Measurements from ENCODE around the gene KNDC1.

The KNDC1 gene

DNA sequence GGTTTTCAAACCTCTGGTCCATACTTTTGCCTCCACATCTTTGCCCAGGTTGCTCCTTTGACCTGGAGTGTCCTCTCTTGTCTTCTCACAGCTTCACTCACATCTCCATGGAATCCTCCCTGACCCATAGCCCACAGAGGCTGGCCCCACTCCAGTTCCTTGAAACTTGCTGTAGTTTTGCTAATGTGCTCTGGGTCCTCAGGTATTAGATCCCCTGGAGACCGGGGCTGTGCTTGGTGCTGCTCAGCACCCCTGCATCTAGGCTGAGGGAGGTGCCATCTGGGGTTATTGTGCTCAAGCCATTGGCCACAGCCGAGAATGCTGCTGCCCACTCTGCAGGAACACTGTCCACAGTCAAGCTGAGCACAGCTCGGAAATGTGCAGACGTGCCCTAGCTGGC, 16.5 kb downstream of the KNDC1 start:
- DNase-seq = no peak
- no peaks in the 10 kb centered on the region for H3K9me3 ChIP-seq
- H3K4me3 ChIP-seq (ENCODE audit: low read depth, low read length) = no peak overlapping the region
- TF ChIP-seq, protein P1, sequence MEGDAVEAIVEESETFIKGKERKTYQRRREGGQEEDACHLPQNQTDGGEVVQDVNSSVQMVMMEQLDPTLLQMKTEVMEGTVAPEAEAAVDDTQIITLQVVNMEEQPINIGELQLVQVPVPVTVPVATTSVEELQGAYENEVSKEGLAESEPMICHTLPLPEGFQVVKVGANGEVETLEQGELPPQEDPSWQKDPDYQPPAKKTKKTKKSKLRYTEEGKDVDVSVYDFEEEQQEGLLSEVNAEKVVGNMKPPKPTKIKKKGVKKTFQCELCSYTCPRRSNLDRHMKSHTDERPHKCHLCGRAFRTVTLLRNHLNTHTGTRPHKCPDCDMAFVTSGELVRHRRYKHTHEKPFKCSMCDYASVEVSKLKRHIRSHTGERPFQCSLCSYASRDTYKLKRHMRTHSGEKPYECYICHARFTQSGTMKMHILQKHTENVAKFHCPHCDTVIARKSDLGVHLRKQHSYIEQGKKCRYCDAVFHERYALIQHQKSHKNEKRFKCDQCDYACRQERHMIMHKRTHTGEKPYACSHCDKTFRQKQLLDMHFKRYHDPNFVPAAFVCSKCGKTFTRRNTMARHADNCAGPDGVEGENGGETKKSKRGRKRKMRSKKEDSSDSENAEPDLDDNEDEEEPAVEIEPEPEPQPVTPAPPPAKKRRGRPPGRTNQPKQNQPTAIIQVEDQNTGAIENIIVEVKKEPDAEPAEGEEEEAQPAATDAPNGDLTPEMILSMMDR (IDR thresholded peaks at IDR 0.05; ENCODE audit: low read depth, low read length) = no peak
- no peaks in the 10 kb centered on the region for H3K36me3 ChIP-seq
- H3K27me3 ChIP-seq = peaks cover 28% of the 10 kb centered on the region
- no peaks in the 10 kb centered on the region for H3K4me1 ChIP-seq

DNA sequence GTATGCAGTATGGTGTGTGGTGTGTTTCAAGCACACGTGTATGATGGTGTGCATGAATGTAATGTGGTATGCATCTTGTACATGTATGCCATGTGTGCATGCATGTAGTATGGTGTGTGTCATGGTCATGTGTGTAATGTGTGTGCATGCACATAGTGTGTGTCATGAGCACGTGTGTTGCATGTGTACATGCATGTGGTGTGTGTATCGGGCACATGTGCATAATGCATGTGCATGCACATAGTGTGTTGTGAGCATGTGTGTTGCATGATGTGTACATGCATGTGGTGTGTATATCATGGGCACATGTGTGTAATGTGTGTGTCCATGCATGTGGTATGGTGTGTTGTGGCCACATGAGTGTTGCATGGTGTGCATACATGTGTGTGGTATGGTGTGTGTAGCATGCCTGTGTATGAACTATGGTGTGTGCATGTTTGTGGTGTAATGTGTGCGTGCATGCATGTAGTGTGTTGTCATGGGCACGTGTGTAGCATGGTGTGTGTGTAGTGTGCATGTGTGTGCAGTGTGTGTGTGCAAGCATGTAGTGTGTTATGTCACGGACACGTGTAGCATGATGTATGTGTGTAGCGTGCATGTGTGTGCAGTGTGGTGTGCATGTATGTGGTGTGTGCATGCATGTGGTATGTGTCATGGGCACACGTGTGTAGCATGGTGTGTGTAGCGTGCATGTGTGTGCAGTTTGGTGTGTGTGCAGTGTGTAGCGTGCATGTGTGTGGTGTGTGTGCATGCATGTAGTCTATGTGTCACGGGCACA, 17.6 kb downstream of the KNDC1 start:
- Histone ChIP-seq H3K4me1 (no peaks in the 10 kb centered on the region), H3K27me3 (peaks cover 34% of the 10 kb centered on the region), H3K9me3 (no peaks in the 10 kb centered on the region), H3K4me3 (ENCODE audit: low read depth, low read length) (no peak overlapping the region), H3K36me3 (no peaks in the 10 kb centered on the region)
- DNase-seq = no peak
- TF ChIP-seq, protein P1 (IDR thresholded peaks at IDR 0.05; ENCODE audit: low read depth, low read length) = no peak

DNA sequence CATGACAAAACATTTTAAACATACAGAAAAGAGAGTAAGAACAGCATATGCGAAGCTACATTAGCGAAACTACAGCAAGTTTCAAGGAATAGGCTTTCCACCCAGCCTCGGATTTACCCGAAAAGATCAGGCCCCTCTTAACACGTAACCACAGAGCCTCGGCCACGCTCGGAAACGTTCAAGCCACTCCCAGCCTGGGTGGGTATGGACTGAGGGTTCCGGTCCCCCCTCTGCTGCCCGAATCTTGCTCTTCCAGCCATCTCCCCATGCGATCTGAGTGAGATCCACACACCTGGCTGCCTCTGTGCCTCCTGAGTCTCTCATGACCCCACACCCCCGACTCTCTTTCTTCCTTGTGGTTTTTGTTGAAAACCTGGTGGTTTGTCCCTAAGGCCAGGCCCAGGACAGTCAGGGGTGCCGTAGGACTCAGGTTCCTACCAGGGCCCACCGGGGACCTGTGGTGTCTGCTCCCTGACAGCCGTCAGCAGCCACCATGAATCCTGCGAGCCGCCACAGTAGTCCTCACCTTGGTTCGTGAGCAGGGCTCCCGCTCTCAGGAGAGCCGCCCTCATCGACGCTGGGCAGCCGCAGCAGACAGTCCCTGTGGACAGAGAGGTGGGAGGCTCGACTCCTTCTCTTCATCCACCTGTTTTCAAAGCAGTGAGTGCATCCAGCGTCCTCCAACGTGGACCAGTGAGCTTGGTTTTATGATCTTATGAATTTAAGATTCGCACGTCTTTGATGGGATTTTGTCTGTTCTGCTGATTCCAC, 18.5 kb downstream of the KNDC1 start:
- Histone ChIP-seq H3K36me3 (no peaks in the 10 kb centered on the region), H3K4me3 (ENCODE audit: low read depth, low read length) (no peak overlapping the region), H3K4me1 (no peaks in the 10 kb centered on the region), H3K9me3 (no peaks in the 10 kb centered on the region), H3K27me3 (peaks cover 41% of the 10 kb centered on the region)
- TF ChIP-seq, protein P1 (IDR thresholded peaks at IDR 0.05; ENCODE audit: low read depth, low read length) = no peak
- DNase-seq = no peak

DNA sequence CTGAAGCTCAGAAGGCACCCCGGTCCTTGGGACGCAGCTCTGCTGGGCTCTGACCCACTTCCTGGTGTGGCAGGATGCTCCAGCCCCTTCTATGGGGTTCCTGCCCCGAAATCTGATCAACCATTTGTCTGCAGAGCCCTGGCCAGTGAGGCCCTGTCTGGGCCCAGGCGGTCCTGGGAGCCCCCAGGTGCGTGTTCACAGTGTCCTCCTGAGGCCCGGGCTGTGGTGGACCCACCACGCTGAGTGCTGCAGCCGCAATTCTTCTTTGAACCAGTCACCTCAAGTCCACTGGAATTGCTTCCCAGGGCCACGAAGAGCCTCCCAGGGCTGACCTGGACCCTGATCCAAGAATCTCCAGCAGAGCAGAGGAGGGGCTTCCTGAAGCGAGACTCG, 19.1 kb downstream of the KNDC1 start:
- no peaks in the 10 kb centered on the region for H3K4me1 ChIP-seq
- TF ChIP-seq, protein P1 (IDR thresholded peaks at IDR 0.05; ENCODE audit: low read depth, low read length) = no peak
- no peaks in the 10 kb centered on the region for H3K36me3 ChIP-seq
- peaks cover 41% of the 10 kb centered on the region for H3K27me3 ChIP-seq
- peak; percentile 1 for DNase-seq
- H3K9me3 ChIP-seq = no peaks in the 10 kb centered on the region
- no peak overlapping the region for H3K4me3 ChIP-seq (ENCODE audit: low read depth, low read length)

DNA sequence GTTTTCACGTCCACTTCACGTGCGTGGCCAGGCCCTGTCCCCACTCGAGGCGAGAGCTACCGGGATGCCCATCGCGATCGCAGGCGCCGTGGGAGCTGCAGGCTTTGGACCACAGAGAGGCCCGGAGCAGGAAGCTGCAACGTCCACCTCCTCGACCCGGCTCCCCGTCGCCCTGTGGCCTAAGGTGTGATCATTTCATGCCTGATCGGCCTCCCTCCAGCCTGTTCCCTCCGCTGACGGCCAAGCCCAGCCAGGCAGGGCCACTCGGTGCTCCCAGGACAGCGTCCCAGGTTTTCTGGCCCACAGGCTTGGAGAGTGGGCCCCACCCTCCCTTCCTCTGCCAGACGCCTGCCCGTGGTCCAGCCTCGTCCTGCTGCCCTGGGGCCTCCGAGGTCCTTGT, 19.6 kb downstream of the KNDC1 start:
- H3K4me3 ChIP-seq (ENCODE audit: low read depth, low read length) = no peak overlapping the region
- no peaks in the 10 kb centered on the region for H3K36me3 ChIP-seq
- no peaks in the 10 kb centered on the region for H3K9me3 ChIP-seq
- H3K4me1 ChIP-seq = no peaks in the 10 kb centered on the region
- TF ChIP-seq, protein P1 (IDR thresholded peaks at IDR 0.05; ENCODE audit: low read depth, low read length) = no peak
- DNase-seq = peak; percentile 5
- H3K27me3 ChIP-seq = peaks cover 41% of the 10 kb centered on the region

Measured in BE2C (cell line).